Measurements from ENCODE around the gene CCDC126.

DNA sequence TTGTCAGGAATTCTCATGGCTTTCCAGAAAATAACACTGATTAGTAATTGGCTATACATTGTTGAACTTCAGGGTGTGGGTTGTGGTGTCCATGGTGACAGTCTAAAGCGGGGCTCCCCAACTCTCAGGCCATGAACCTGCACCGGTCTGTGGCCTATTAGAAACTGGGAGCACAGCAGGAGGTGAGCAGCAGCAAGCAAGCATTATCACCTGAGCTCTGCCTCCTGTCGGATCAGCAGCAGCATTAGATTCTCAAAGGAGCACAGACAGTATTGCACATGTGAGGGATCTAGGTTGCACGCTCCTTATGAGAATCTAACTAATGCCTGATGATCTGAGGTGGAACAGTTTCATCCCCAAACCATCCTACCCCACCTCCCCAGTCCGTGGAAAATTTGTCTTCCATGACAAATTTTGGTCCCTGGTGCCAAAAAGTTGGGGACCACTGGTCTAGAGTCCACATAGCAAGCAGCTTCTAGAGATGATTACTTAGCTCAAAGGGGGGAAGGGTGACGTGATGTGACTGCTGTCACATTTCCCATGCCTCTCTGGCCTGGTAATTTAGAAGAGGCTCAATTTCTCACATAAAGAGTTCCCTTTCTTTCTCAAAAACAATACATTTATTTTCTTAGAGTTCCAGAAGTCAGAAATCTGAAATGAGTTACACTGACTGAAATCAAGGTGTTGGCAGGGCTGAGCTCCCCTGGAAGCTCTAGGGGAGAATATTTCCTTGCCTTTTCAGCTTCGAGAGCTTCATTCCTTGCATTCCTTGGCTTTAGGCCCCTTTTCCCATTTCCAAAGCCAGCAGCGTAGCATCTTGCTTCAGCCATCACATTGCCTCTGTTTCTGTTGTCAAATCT is 65.2 kb downstream of the CCDC126 start:
- TF ChIP-seq, protein P1, sequence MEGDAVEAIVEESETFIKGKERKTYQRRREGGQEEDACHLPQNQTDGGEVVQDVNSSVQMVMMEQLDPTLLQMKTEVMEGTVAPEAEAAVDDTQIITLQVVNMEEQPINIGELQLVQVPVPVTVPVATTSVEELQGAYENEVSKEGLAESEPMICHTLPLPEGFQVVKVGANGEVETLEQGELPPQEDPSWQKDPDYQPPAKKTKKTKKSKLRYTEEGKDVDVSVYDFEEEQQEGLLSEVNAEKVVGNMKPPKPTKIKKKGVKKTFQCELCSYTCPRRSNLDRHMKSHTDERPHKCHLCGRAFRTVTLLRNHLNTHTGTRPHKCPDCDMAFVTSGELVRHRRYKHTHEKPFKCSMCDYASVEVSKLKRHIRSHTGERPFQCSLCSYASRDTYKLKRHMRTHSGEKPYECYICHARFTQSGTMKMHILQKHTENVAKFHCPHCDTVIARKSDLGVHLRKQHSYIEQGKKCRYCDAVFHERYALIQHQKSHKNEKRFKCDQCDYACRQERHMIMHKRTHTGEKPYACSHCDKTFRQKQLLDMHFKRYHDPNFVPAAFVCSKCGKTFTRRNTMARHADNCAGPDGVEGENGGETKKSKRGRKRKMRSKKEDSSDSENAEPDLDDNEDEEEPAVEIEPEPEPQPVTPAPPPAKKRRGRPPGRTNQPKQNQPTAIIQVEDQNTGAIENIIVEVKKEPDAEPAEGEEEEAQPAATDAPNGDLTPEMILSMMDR (IDR thresholded peaks at IDR 0.05) = no peak
- no peak for TF ChIP-seq POLR2A (IDR thresholded peaks at IDR 0.05)
